GM12892 (cell line): ENCODE data around the gene EBLN1.

Source experiments
- POLR2A ChIP-seq: IDR thresholded peaks from 2 replicates; pipeline ENCODE4 v1.6.1; 2011; ENCODE audit warnings: low read depth, low read length, control low read depth
- POLR2AphosphoS5 ChIP-seq: IDR thresholded peaks from 2 replicates; pipeline ENCODE4 v1.6.1; 2011; ENCODE audit warnings: low read depth, low read length, control low read depth

- TF ChIP-seq POLR2A (no peak), POLR2AphosphoS5 (no peak)
Measured at GRCh38 chr10:22230158-22230833, 12.5 kb upstream of the EBLN1 start.
